Hematopoietic multipotent progenitor cell treated with erythropoietin and hydrocortisone succinate and interleukin-3 and kit ligand, for 17 days (in vitro differentiated cells): ENCODE results near the gene PTPN14.

Experiments
- DNase-seq: peaks from one replicate; pipeline ENCODE4 v3.0.0-alpha.2; 2015; ENCODE audit warnings: low spot score

The PTPN14 gene

DNA sequence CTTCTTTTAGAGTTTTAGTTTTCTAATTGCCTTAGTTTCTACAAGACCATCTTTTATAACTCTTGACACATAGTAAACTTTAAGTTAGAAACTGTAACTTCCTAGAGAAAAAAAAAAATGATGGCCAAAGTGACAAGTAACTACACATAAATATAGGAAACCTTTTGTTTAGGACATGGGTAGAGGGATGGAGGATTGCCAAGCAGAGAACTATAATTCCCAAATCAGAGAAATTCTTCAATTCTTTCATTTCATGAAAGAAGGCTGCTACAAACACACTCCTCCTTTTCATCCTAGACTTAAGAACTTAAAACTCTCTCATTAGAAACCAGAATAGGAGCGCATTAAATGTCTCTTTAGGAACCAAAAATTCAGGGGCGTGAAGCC lies 125.0 kb downstream of the PTPN14 start:
- no peak for DNase-seq

DNA sequence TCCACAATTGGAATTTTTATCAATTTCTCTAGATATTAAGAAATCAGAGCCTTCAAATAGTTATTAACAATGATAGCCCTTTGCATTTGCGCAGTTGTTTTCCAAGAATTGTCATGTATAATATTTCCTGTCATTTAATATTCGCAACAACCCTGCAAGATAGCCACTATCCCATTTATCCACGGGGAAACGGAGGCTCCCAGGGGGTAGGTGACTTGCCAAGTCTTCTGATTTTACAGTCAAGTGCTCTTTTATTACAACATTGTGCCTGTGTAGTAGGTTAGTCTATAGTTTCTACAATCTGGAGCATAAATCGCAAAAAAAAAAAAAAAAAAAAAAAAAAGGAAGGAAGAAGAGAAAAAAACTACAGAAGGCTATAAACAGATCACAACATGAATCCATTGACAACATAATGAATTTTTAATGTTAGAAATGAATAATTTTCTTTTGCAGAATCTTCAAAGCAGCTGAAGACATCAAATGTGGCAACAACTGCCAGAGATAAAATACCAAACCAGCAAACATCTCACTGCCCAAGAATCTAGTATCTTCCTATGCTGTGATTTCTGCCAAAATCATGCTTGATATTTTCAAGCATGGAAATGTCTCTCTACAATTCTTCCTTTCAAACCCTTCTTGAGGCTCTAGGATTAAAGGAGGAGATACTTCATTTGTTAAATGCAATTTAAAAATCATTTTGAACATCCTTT lies 125.5 kb downstream of the PTPN14 start:
- DNase-seq, result no peak

- no peak for DNase-seq
Measured at GRCh38 chr1:214425101-214425500, 126.3 kb downstream of the PTPN14 start.

- DNase-seq, result no peak
Measured at GRCh38 chr1:214423045-214423444, 128.4 kb downstream of the PTPN14 start.

- DNase-seq, result no peak
Measured at GRCh38 chr1:214422137-214422671, 129.2 kb downstream of the PTPN14 start.

DNA sequence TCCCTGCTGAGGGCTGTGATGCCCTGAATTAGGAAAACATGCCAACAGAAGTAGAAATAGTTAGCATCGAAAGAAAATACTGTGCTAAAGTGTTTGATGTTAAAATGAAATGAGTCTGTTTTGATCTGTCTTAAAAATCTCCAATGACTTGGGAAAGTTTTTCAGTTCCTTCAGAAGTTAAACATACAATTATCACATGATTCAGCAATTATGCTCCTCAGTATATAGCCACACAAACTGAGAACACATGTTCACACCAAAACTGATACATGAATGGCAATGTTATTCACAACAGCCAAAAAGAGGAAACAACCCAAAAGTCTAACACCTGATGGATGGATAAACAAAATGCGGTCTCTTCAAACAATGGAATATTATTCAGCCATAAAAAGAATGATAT lies 130.6 kb downstream of the PTPN14 start:
- DNase-seq, result peak; percentile 42

DNA sequence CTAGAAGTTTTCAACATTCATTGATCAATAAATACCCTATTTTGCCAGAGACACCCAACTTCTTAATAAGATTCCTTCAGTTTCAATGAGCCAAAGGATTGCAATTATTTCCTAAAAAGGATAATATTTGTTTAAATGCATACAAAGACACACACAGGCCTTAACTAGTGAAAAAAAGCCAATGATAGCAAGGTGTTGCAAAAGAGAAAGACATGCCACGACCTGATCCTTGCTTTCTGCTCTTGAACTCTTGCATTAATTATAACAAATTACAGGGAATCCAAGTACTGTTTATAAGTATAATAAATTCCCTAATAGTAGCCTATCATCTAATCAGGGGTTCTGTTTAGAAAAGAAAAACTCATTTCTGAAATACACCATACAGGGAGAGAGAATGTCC lies 131.1 kb downstream of the PTPN14 start:
- DNase-seq, result no peak

- DNase-seq, result peak; percentile 74
Measured at GRCh38 chr1:214419650-214420049, 131.8 kb downstream of the PTPN14 start.

DNA sequence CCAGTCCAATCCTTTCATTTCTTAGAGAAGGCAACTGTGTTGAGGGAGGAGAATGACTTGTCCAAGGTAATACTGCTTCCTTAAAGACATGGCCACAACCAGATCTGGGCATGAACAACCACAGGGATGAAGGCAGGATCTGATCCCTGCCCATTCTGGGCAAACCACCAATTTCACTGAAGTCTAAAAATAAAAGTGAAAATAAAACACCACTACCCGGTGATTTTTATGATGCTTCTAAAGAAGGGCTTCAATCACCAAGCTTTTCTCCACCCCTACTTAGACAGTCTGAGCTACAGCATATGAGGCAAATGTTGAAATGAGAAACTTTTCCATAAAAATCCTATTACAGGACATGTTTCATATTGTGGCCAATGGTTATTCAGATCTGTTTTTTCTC lies 133.0 kb downstream of the PTPN14 start:
- peak; percentile 15 for DNase-seq

GRCh38 chr1:214417545-214418210 lies 133.7 kb downstream of the PTPN14 start:
- no peak for DNase-seq

GRCh38 chr1:214416858-214417257 lies 134.5 kb downstream of the PTPN14 start:
- DNase-seq, result no peak

GRCh38 chr1:214416417-214416816 lies 135.0 kb downstream of the PTPN14 start:
- DNase-seq, result no peak

DNA sequence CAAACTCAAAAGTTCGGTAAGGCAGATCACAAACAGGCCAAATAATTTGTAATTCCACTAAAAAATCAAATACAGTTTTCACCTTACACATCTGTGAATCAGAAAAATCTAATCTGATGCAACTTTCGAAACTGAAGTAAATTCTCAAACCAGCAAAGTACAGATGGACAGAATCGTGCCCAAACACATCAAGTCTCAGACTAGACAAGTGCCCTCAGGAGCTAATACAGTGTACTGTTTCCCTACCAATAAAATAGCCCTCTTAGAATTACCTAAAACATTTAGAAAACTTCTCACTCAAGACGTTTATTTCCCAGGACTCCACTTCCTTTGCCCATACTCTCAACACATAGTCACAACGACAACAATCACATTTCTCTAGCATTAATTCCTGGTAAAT lies 136.3 kb downstream of the PTPN14 start:
- no peak for DNase-seq

GRCh38 chr1:214414691-214415090 lies 136.7 kb downstream of the PTPN14 start:
- no peak for DNase-seq

- DNase-seq, result no peak
Measured at GRCh38 chr1:214413315-214413714, 138.1 kb downstream of the PTPN14 start.

DNA sequence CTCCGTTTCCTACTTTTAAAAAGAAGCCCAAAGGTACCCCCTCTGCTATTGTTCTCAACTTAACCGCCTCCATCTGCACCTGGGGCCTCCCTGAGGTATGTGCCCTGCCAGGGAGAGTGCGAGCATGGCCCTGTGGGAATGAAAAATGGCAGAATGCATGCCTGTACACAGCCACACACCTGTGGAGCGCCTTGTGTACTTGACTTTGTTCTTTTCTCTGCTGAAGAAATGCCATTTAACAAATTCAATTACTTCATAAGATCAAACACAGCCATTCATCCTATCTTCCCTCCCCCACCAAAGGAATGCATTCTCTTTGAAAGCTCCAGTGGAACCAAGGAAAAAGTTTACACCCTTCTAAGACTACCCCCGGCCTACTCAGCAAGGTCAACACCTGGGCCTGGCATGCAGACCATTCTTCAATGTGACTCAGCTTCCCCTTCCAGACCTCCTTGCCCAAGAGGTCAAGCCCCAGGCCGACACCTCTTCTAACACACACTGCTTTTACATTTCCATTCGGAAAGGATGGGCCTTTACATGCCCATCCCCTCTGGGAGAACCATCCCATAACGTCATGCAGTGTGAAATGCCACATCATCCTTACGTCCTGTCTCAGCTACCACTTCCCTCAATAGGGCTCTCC lies 146.7 kb downstream of the PTPN14 start:
- DNase-seq, result no peak

GRCh38 chr1:214404154-214404553 lies 147.2 kb downstream of the PTPN14 start:
- DNase-seq, result no peak

DNA sequence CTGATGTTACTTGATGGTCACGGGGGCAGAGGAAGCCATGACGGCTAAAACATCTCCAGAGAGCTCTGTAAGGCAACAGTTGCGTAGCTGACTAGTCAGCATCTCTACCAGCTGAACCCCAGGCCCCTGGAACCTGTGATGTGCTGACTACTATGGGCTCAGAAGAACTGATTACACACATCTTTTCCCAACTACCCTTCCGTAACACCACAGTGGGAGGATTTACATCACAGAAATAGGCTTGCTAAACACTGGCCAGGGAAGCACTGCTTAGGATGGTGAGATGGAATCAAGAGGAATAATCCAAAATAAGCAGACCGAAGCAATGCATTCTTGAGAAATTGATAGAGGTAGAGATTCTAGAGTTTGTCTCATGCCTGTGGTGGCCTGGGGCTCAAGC lies 148.0 kb downstream of the PTPN14 start:
- DNase-seq, result no peak

GRCh38 chr1:214402613-214403083 lies 148.8 kb downstream of the PTPN14 start:
- DNase-seq, result peak; percentile 18

DNA sequence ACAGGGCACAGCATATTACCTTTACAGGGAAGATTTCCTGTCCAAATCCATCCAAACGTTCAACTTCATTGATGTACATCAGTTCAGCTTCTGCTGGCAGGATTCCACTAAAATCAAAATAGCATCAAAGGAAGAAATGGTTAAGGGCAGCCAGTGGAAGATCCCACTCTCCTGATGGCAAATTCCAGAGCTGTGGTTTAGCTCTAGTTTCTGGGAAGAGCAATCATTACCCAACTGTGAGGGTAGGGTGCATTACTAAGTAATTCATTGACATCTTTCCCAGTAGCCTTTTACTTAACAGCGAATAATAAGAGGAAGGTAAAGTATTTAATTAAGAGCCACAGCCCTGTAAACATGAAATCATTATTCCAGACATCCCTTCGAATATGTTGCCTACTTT lies 149.7 kb downstream of the PTPN14 start:
- DNase-seq, result no peak

DNA sequence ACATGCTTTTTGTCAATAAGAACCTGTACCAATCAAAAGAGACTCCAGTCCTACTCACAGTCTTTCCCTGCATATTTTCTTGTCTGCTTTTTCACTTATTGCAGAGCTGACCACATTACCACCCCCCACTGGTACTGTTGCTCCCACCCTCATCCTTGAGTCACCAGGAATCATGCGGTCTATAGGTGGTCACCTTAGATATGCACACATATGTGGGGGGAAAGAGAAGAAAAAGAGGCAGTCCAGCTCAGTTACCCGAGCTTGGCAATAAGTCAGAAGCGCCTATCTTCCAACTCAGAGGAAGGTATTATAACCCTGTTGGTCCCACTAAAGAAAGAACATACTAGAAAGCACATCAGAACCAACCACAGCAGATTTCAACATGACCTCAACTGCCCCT lies 151.3 kb downstream of the PTPN14 start:
- no peak for DNase-seq

- DNase-seq, result no peak
Measured at GRCh38 chr1:214398490-214398889, 152.9 kb downstream of the PTPN14 start.

DNA sequence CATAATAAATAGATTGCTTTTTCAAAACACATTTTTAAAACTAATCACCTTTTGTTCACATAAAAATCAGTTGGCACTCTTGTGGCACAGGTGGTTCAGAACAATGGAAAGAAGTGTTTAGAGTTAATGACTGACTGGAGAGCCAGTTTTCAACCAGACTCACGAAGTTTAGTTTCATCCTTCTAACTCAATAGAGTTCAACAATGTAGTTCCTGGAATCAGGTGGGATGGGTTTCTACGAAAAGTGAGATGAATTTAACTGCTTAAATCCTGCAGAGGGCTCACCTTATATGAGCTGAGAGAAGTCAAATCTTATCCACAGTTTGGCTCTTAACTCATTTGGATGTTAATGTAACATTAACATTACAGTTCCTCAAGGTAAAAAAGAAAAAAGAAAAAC lies 153.9 kb downstream of the PTPN14 start:
- no peak for DNase-seq
